Ammon's horn (tissue), 1 donor: ENCODE measurements around the gene FKBP4.
A peak's percentile ranks its signal among the peaks of the same experiment; 100 is the strongest.

Experiments used
- DNase-seq: peaks from one replicate; pipeline ENCODE4 v3.0.0-alpha.2; 2016; ENCODE audit warnings: low spot score

FKBP4 gene

GRCh38 chr12:2783936-2784600 is 10.7 kb upstream of the FKBP4 start:
- peak; percentile 87 for DNase-seq

GRCh38 chr12:2785017-2785416 is 9.8 kb upstream of the FKBP4 start:
- no peak for DNase-seq

GRCh38 chr12:2791089-2791488 is 3.7 kb upstream of the FKBP4 start:
- no peak for DNase-seq

GRCh38 chr12:2792671-2793500 is 1.9 kb upstream of the FKBP4 start:
- no peak for DNase-seq

- DNase-seq = no peak
These were observed 1.2 kb upstream of the FKBP4 start for GRCh38 chr12:2793561-2793960.

DNA sequence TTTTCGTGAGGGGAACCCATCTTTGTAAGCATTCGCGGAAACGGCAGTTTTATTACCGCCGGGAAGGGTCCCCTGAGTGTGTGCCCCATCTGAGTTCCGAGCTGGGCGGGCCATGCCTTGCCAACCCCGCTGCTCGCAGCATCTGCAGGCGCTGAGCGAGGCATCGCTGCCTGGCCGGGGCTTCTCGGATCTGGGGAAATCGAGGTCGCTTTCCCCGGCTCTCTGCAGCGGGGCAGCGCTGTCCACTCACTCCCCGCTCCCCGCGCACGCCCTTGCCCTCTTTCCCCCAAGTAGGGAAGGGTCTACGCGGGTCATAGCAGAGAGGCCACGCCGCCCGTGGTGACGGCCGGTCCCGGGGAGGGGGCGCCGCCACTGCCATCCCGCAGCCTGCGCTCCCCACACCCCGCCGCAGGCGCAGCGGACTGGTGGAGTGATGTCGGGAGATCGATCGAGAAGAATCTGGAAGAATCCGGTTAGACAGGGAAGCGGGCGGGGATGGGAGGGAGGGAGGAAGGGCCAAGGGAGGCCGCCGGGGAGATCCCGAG is 507 bp upstream of the FKBP4 start:
- peak; percentile 73 for DNase-seq

DNA sequence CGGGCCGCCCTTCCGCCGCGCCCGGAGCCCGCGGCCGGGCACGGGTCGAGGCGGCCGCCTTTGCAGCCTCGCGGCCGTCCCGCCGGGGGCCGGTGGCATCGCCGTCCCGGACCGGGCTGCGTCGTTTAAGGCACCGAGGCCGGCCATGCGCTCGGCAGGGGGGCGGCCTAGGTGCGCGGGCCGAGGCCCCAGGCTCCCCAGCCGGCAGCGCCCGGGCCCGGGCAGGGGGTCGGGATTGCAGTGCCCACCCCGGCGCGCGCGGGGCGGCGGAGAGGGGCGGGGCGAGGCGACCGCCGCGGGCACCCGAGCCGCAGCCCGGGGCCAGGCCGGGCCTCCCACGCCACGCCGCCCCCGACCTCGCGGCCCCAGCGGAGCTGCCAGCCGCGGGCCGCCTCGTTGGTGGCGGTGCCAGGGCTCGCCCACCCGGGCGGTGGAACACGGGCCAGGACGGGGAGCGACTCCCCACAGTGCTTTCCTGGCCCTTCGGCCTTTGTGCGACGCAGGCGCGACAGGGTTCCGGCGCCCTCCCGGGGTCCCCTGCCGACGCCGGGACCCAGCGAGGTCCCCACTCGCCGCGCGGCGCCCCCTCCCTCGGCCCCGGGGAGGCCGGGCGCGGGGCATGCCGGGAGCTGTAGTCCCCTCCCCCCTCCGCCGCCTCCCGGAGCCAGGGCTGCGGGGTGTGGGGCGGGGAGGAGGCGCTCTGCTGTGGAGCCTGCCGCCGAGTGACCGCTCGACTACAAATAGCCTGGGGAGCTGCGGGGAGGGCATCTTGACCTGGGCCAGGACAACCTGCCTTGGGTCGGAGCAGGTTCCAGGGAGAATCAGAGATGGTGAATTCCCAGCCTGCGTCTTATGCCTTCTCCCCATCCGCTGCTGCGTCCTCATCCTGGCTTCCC is 769 bp downstream of the FKBP4 start:
- DNase-seq = peak; percentile 89

- no peak for DNase-seq
These were observed 1.5 kb downstream of the FKBP4 start for GRCh38 chr12:2796187-2796666.

DNA sequence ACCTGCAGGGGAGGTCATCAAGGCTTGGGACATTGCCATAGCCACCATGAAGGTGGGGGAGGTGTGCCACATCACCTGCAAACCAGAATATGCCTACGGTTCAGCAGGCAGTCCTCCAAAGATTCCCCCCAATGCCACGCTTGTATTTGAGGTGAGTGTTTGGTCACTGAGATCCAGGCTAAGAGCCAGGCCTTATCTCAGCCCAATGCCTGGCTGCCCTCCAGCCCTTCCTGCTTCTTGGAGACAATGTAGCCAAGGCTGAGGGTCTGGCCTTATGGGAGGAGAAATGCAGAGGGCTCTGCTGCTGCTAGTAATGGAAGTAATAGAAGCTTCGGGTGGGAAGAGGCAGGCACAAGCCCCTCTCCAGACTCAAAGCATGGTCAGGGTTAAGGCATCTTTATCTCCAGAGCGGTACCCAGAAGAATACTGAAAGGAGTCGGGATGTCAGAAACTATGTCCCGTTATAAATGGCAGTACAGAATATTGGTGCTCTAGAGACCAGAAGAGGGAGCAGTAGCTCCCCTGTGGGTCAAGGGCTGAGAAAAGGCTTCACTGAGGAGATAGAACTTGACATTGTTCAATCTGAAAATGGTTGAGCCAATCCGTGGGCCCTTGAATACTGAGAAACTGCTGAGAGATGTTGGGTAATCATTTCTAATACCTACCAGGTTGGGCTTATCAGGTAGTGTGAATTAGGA is 3.1 kb downstream of the FKBP4 start:
- no peak for DNase-seq

- no peak for DNase-seq
These were observed 5.3 kb downstream of the FKBP4 start for GRCh38 chr12:2800046-2800570.

- DNase-seq = no peak
These were observed 6.4 kb downstream of the FKBP4 start for GRCh38 chr12:2801044-2801783.

DNA sequence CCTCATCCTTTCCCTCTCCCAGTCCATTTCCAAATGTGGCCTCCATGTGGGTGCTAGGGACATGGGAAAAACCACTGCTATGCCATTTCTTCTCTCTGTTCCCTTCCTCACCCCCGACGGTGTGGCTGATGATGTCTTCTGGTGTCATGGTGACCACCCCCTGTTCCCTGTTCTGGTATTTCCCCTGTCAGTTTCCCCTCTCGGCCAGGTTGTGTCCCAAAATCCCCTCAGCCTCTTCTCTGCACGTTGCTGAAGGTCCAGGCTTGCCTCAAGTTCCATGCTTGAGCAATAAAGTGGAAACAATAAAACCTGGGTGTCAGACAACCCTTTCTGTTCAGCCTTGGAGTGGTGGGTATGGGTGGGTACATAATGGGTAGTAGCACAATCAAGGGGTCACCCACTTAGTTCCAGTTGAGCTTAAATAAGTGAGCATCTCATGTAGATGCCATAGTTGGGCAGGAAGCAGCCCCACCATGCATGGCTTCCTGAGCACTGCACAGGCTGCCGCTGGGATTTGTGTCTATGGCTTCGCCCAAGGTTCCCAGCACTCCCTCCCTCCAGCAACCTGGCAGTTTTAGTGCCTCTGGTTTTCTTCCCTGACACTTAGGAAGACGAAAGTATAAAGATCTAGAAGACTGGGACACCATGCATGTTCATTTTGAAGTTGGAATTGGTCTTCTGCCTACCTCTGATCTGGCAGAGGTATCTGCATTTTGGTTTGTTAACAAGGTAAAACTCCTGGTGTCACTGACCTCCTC is 9.0 kb downstream of the FKBP4 start:
- DNase-seq = no peak

GRCh38 chr12:2804393-2805142 is 9.8 kb downstream of the FKBP4 start:
- peak; percentile 52 for DNase-seq

GRCh38 chr12:2805143-2805520 is 10.4 kb downstream of the FKBP4 start:
- no peak for DNase-seq

GRCh38 chr12:2806700-2807099 is 11.9 kb downstream of the FKBP4 start:
- DNase-seq = no peak

DNA sequence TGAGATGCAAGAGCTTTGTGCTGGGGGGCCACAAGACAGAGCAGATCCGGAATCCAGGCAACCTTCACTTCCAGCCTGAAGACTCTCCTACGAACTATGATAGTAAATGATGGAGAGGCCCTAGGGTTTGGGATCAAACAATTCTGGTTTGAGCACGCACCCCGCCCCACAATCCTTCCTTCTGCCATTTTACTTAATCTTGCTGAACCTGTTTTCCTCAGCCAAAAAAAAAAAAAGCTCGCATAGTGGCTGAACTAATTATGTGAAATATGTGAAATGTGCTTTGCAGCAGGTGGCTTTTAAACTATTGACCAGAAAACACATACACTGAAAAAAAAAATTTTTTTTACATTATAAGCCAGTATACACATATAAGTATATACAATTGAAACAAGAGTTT is 17.0 kb downstream of the FKBP4 start:
- DNase-seq = no peak

GRCh38 chr12:2812290-2813213 is 17.8 kb downstream of the FKBP4 start, which contains the start of gene ITFG2:
Gene ITFG2, plus strand, starts transcription at chr12:2812668. Its CDS starts 93 bp downstream, at chr12:2812761.
- peak; percentile 99 for DNase-seq
